Retinal pigment epithelial cell (primary cell): ENCODE measurements around the gene SHANK3.

Experiments used
- DNase-seq: peaks from one replicate; pipeline ENCODE4 v3.0.0-alpha.2; 2010; ENCODE audit warnings: low read depth
- H3K4me3 ChIP-seq: 2 replicates; pipeline ENCODE4 v1.5.1; 2011; ENCODE audit warnings: mild to moderate bottlenecking, low read length, control low read depth, moderate library complexity
- CTCF ChIP-seq: conservative IDR thresholded peaks from 2 replicates; pipeline ENCODE4 v1.5.1; 2011; ENCODE audit warnings: low read depth, low read length, control low read depth, inconsistent platforms

The SHANK3 gene

GRCh38 chr22:50717709-50718351, 45.2 kb downstream of the SHANK3 start:
- no peak for TF ChIP-seq CTCF
- DNase-seq: no peak
- H3K4me3 ChIP-seq: no peak overlapping the region

DNA sequence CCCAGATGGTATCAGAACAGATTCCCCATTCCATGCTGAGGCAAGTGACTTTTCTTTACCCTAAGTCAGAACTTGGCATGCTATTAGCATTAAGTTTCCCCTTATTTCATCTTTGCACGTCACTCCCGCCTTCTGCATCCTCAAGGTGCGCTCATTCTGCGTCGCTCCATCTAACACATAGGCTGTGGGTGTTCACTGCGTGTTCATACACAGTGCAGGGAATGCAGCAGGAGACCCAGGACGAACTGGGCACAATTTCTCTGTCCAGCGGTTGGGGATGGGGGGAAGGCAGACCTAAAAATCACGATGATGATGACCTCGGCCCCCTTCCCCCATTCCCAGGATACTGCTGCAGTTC, 45.7 kb downstream of the SHANK3 start:
- no peak overlapping the region for H3K4me3 ChIP-seq
- no peak for DNase-seq
- TF ChIP-seq CTCF: no peak

GRCh38 chr22:50719814-50720300, 47.2 kb downstream of the SHANK3 start:
- no peak for DNase-seq
- TF ChIP-seq CTCF: no peak
- H3K4me3 ChIP-seq: no peak overlapping the region

- no peak for DNase-seq
- no peak overlapping the region for H3K4me3 ChIP-seq
- TF ChIP-seq CTCF: no peak
Observed at GRCh38 chr22:50720301-50721256, 48.0 kb downstream of the SHANK3 start.

GRCh38 chr22:50721257-50721844, 48.7 kb downstream of the SHANK3 start:
- H3K4me3 ChIP-seq: no peak overlapping the region
- TF ChIP-seq CTCF: no peak

DNA sequence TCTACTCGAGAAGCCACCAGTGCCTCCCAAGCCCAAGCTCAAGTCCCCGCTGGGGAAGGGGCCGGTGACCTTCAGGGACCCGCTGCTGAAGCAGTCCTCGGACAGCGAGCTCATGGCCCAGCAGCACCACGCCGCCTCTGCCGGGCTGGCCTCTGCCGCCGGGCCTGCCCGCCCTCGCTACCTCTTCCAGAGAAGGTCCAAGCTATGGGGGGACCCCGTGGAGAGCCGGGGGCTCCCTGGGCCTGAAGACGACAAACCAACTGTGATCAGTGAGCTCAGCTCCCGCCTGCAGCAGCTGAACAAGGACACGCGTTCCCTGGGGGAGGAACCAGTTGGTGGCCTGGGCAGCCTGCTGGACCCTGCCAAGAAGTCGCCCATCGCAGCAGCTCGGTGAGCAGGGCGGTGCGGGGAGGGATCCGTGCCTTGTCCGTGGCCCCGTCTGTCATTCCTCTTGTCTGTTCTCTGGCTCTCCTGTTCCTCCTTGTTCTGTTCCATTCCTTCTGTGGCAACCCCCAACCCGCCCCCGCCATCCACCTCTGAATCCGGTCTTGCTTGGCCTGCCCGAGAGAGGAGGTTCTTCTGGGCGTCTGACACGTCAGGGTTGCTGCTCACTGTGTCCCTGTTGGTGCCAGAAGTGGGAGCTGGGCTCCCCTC, 49.6 kb downstream of the SHANK3 start:
- no peak for DNase-seq
- no peak for TF ChIP-seq CTCF
- H3K4me3 ChIP-seq: no peak overlapping the region

More at GRCh38 chr22:50721257-50721844, 48.7 kb downstream of the SHANK3 start:
- DNase-seq: no peak
